ENCODE measurements around the gene STXBP6.

- TF ChIP-seq EZH2 (IDR thresholded peaks at IDR 0.05; ENCODE audit: low read depth, unreplicated experiment) (no peak), CTCF (conservative IDR thresholded peaks at IDR 0.05; ENCODE audit: low read depth in 2 of 2) (no peak), CREB1 (CRISPR knock-in tag; IDR thresholded peaks at IDR 0.05; ENCODE audit: low read depth) (no peak), EZH2phosphoT487 (IDR thresholded peaks at IDR 0.05; ENCODE audit: unreplicated experiment) (no peak), POLR2AphosphoS5 (IDR thresholded peaks at IDR 0.05; ENCODE audit: low read depth) (no peak), ETS1 (IDR thresholded peaks at IDR 0.05) (no peak), REST (IDR thresholded peaks at IDR 0.05; ENCODE audit: unreplicated experiment) (no peak), JUNB (IDR thresholded peaks at IDR 0.05; ENCODE audit: unreplicated experiment) (no peak), ZNF114 (CRISPR knock-in tag; IDR thresholded peaks at IDR 0.05) (no peak), ZNF462 (CRISPR knock-in tag; IDR thresholded peaks at IDR 0.05) (no peak), STAT1 (IDR thresholded peaks at IDR 0.05; ENCODE audit: unreplicated experiment) (no peak), NANOG (IDR thresholded peaks at IDR 0.05; ENCODE audit: borderline replicate concordance) (no peak), ZNF331 (CRISPR knock-in tag; IDR thresholded peaks at IDR 0.05; ENCODE audit: low read depth) (no peak)
These were observed 37.0 kb upstream of the STXBP6 start for GRCh38 chr14:25086821-25087396.

All from GM23338 (cell line).